HEK293T (cell line): Measurements from ENCODE around the gene NUDT5.

ENCODE experiments used
- BHLHE40 ChIP-seq: fragments of 450-650 bp; IDR thresholded peaks from 2 replicates; pipeline ENCODE4 v1.6.1; 2016; ENCODE audit warnings: mild to moderate bottlenecking, moderate library complexity, borderline replicate concordance
- FOXM1 ChIP-seq: fragments of 450-650 bp; IDR thresholded peaks from 2 replicates; pipeline ENCODE4 v1.6.1; 2017; ENCODE audit warnings: mild to moderate bottlenecking, borderline replicate concordance

GRCh38 chr10:12165036-12165435 is 30.7 kb downstream of the NUDT5 start:
- no peak for TF ChIP-seq FOXM1
- no peak for TF ChIP-seq BHLHE40
